Heart left ventricle (tissue), 16 donors: Measurements from ENCODE around the gene CYP2R1. TPM values are rescaled to one million over a fixed set of nuclear protein-coding genes. Genes with fewer than 3 reads are reported as not detected.

Experiments used
- ATAC-seq, 4 donors: fragments of 200-7000 bp; cut with Tn5 transposase; one replicate each; pipeline ENCODE4 v1.9.1; 2020 to 2022; ENCODE audit warnings: moderate library complexity in 4 of 4, mild to moderate bottlenecking in 3 of 4, moderate number of reproducible peaks in 1 of 4
- DNase-seq, 5 donors: peaks; one replicate each; pipeline ENCODE4 v3.0.0-alpha.2; 2020
- H3K27ac ChIP-seq, 12 donors: fragments of 200-600 bp; sonication (generic) in 4 of 12; one replicate each; pipeline versions ENCODE4 v1.5.0 to v1.8.0; 2016 to 2022; ENCODE audit warnings: mild to moderate bottlenecking in 2 of 12
- H3K27me3 ChIP-seq, 9 donors: fragments of 200-600 bp; sonication (generic) in 2 of 9; one replicate each; pipeline versions ENCODE4 v1.5.1 to v1.8.0; 2016 to 2022; ENCODE audit warnings: mild to moderate bottlenecking in 3 of 9
- H3K36me3 ChIP-seq, 9 donors: fragments of 200-600 bp; sonication (generic) in 2 of 9; one replicate each; pipeline versions ENCODE4 v1.5.0 to v1.8.0; 2018 to 2022; ENCODE audit warnings: mild to moderate bottlenecking in 2 of 9
- H3K4me1 ChIP-seq, 12 donors: fragments of 200-600 bp; sonication (generic) in 4 of 12; one replicate each; pipeline versions ENCODE4 v1.5.0 to v1.8.0; 2016 to 2022; ENCODE audit warnings: mild to moderate bottlenecking in 3 of 12
- H3K4me3 ChIP-seq, 12 donors: fragments of 200-600 bp; sonication (generic) in 4 of 12; one replicate each; pipeline versions ENCODE4 v1.5.0 to v1.8.0; 2017 to 2022; ENCODE audit warnings: mild to moderate bottlenecking in 9 of 12, moderate library complexity in 4 of 12
- H3K9me3 ChIP-seq, 12 donors: fragments of 200-600 bp; sonication (generic) in 4 of 12; one replicate each; pipeline versions ENCODE4 v1.5.0 to v1.8.0; 2016 to 2022; ENCODE audit warnings: mild to moderate bottlenecking in 1 of 12
- CTCF ChIP-seq, 12 donors: fragments of 200-600 bp; sonication (generic) in 4 of 12; IDR thresholded peaks; one replicate each; pipeline versions ENCODE4 v1.5.0 to v1.8.0; 2018 to 2022; ENCODE audit warnings: antibody characterized with exemption in 12 of 12, mild to moderate bottlenecking in 5 of 12
- POLR2A ChIP-seq, 2 donors: fragments of 450-650 bp; IDR thresholded peaks; one replicate each; pipeline ENCODE4 v1.6.1; 2017; ENCODE audit warnings: antibody characterized with exemption in 2 of 2, mild to moderate bottlenecking in 2 of 2, moderate library complexity in 2 of 2
- WGBS, 4 donors: extraction: QIAGEN DNeasy Blood & Tissue Kit in 2 of 4; methylation state at CpG; one replicate each; pipeline versions ENCODE4 v1.1.5 to v1.1.7; 2013 to 2018; 5-methylcytosine and 5-hydroxymethylcytosine counted together
- intact Hi-C, 10 donors: fragments of 100-400 bp; cut with DNase I; formaldehyde crosslinking; loops; one replicate each; pipeline versions ENCODE4 v1.11.1 to v1.14.2; 2022
- polyA plus RNA-seq, 2 donors: library from polyadenylated mRNA; stranded (reverse); fragments of 200-250 nt; gene quantifications; one replicate each; pipeline ENCODE4 v1.2.3, GENCODE V29; 2013
- total RNA-seq, 9 donors: library from RNA; depleted of rRNA in 2 of 9; stranded (reverse); fragments of >200 nt in 2 of 9; fragmentation: NEBNext Ultra II Directional in 3 of 9; extraction: Animal tissue kit (Norgen Biotek cat#: 25700) in 3 of 9; gene quantifications; one replicate each; pipeline versions ENCODE4 v1.1.0 to v1.2.4, GENCODE V29; 2016 to 2023
- donor health status: ischemic (EF 13 %, LVEDD 7.1; RV severe dilation, severe dysfunction).
- donor health status: healthy with polysubstance abuse.
- donor health status: DM: no; HTN: yes; CAD: no.
- donor health status: DM: no; HTN: no; CAD: no.
- donor health status: ischemic (EF 25% LVEDD 6.9; RV normal size, moderate dysfunction).
- donor health status: ischemic (EF 25% LVEDD 5.7; RV mildly dilated, moderate dysfunction).
- donor health status: healthy.
- donor health status: DM: yes; HTN: yes; CAD: no.
- donor health status: ischemic (EF 35%, LVEDD 5.7; RV mildly dilated, moderate dysfunction).
- donor health status: nonischemic (EF 11% LVEDD 7.7; RV severe dilation, severe dysfunction).
- donor health status: DM: yes; HTN: yes; CAD: no.
- donor health status: PGD.
- donor health status: ischemic (EF 29% LVEDD 5.4; RV normal size, mild dysfunction).
- donor health status: nonischemic (EF 23%, LVEDD 6.1; RV moderate dilation, normal function).

The CYP2R1 gene
- total and polyA plus RNA-seq, 11 donors = 4.4 to 13.7 (median 7.6) TPM

- H3K36me3 ChIP-seq = no peaks in the 10 kb centered on the region
- H3K4me1 ChIP-seq = peaks cover 0 to 24% (median 8%) of the 10 kb centered on the region in 12 donors
- TF ChIP-seq POLR2A (IDR thresholded peaks at IDR 0.05) (no peak), CTCF (IDR thresholded peaks at IDR 0.05) (no peak)
- H3K27me3 ChIP-seq = no peaks in the 10 kb centered on the region
- 86 to 90% (median 89%) methylated on average over 6 of the region's 6 CpGs for WGBS, 4 donors
- H3K27ac ChIP-seq = no peak overlapping the region
- DNase-seq (no peak), ATAC-seq (no peak)
- H3K9me3 ChIP-seq = no peaks in the 10 kb centered on the region
- intact Hi-C loops = loop anchor here (2.0 to 10.0 kb wide), 12 partner anchors 42 to 602 kb away; partner anchors contain the start of genes PDE3B (in 3 of the 10) and PSMA1 (in 1 of the 10)
- H3K4me3 ChIP-seq = no peak overlapping the region
These were observed 15.0 kb upstream of the CYP2R1 start for GRCh38 chr11:14906993-14907392.

GRCh38 chr11:14906578-14906977 is 14.5 kb upstream of the CYP2R1 start:
- H3K27ac ChIP-seq = no peak overlapping the region
- ATAC-seq (no peak), DNase-seq (no peak)
- TF ChIP-seq POLR2A (IDR thresholded peaks at IDR 0.05) (no peak), CTCF (IDR thresholded peaks at IDR 0.05) (no peak)
- no peak overlapping the region for H3K4me3 ChIP-seq
- H3K4me1 ChIP-seq = peaks cover 0 to 24% (median 8%) of the 10 kb centered on the region in 12 donors
- no peaks in the 10 kb centered on the region for H3K9me3 ChIP-seq
- H3K36me3 ChIP-seq = no peaks in the 10 kb centered on the region
- no peaks in the 10 kb centered on the region for H3K27me3 ChIP-seq
- 76 to 84% (median 83%) methylated on average over 3 to 5 of the region's 5 CpGs for WGBS, 4 donors
- intact Hi-C loops = loop anchor here (2.0 to 10.0 kb wide), 12 partner anchors 42 to 602 kb away; partner anchors contain the start of genes PDE3B (in 3 of the 10) and PSMA1 (in 1 of the 10)

- Histone ChIP-seq H3K27me3 (no peaks in the 10 kb centered on the region), H3K36me3 (no peaks in the 10 kb centered on the region), H3K4me3 (peak overlapping the region; percentile 6 to 66 (median 60)), H3K9me3 (no peaks in the 10 kb centered on the region), H3K27ac (peak overlapping the region in 6 of 12 donors; percentile 4 to 52 (median 14)), H3K4me1 (peaks cover 0 to 24% (median 8%) of the 10 kb centered on the region in 12 donors)
- intact Hi-C loops = loop anchor here (1.0 to 10.0 kb wide), 14 partner anchors 41 to 601 kb away; partner anchors contain the start of genes PDE3B (in 3 of the 10) and PSMA1 (in 1 of the 10)
- DNase-seq (peak; percentile 44 to 69 (median 59)), ATAC-seq (peak; percentile 40 to 86 (median 76))
- peak in 9 of 12 donors; percentile 1 to 43 (median 30) for TF ChIP-seq CTCF (IDR thresholded peaks at IDR 0.05)
- no peak for TF ChIP-seq POLR2A (IDR thresholded peaks at IDR 0.05)
- WGBS, 4 donors = 2 to 9% (median 6%) methylated on average over 38 to 58 of the region's 58 CpGs
These were observed 13.3 kb upstream of the CYP2R1 start for GRCh38 chr11:14905104-14906033.

GRCh38 chr11:14904745-14905103 is 12.7 kb upstream of the CYP2R1 start:
- intact Hi-C loops = loop anchor here (1.0 to 10.0 kb wide), 12 partner anchors 110 to 600 kb away; partner anchors contain the start of genes PDE3B (in 3 of the 10) and PSMA1 (in 1 of the 10)
- Histone ChIP-seq H3K27ac (peak overlapping the region in 6 of 12 donors; percentile 4 to 52 (median 14)), H3K4me1 (peaks cover 0 to 24% (median 8%) of the 10 kb centered on the region in 12 donors), H3K27me3 (no peaks in the 10 kb centered on the region), H3K36me3 (no peaks in the 10 kb centered on the region), H3K9me3 (no peaks in the 10 kb centered on the region), H3K4me3 (peak overlapping the region; percentile 6 to 66 (median 60))
- peak; percentile 82 to 94 (median 86) for DNase-seq
- WGBS, 4 donors = 6 to 8% (median 7%) methylated on average over 12 to 26 of the region's 26 CpGs
- TF ChIP-seq POLR2A (IDR thresholded peaks at IDR 0.05) (no peak), CTCF (IDR thresholded peaks at IDR 0.05) (peak; percentile 87 to 98 (median 93))
- peak; percentile 67 to 87 (median 83) for ATAC-seq
